Naive thymus-derived CD8-positive, alpha-beta T cell (primary cell): Measurements from ENCODE around the gene SLC25A13. TPM values are rescaled to one million over a fixed set of nuclear protein-coding genes. Genes with fewer than 3 reads are reported as not detected.

ENCODE experiments used
- ATAC-seq, 2 donors: fragments of 150-1000 bp; cut with Tn5 transposase in 1 of 2; sonication (Bioruptor Pico), chemical (Tn5 transposase) in 1 of 2; 1 replicate in 1 of 2; 2 replicates in 1 of 2; pipeline ENCODE4 v1.10.0; 2021; ENCODE audit warnings: mild to moderate bottlenecking in 2 of 2, moderate library complexity in 2 of 2
- POLR2A ChIA-PET: fragments of 350-600 bp; sonication (Branson Sonifier 250); formaldehyde crosslinking; loops from one replicate; lab custom pipeline; 2021; ENCODE audit warnings: antibody characterized with exemption; lab: Charles Lee
- DNase-seq, 10 donors: peaks; one replicate each; pipeline versions ENCODE4 v3.0.0 to v3.0.0-alpha.2; 2020 to 2022
- H3K27ac Mint-ChIP-seq, 10 donors: one replicate each; pipeline ENCODE4 v1.8.0; 2020 to 2022; ENCODE audit warnings: mild to moderate bottlenecking in 10 of 10, mixed read lengths in 10 of 10, moderate library complexity in 4 of 10, inconsistent platforms in 1 of 10
- H3K27me3 Mint-ChIP-seq, 5 donors: one replicate each; pipeline ENCODE4 v1.8.0; 2021 to 2022; ENCODE audit warnings: mixed read lengths in 5 of 5
- H3K36me3 Mint-ChIP-seq, 3 donors: one replicate each; pipeline ENCODE4 v1.8.0; 2020 to 2022; ENCODE audit warnings: mixed read lengths in 3 of 3, mild to moderate bottlenecking in 2 of 3, inconsistent platforms in 1 of 3
- H3K4me1 Mint-ChIP-seq, 4 donors: one replicate each; pipeline ENCODE4 v1.8.0; 2021 to 2022; ENCODE audit warnings: mixed read lengths in 4 of 4
- H3K4me3 Mint-ChIP-seq, 10 donors: one replicate each; pipeline ENCODE4 v1.8.0; 2020 to 2022; ENCODE audit warnings: mild to moderate bottlenecking in 10 of 10, mixed read lengths in 10 of 10, moderate library complexity in 6 of 10, inconsistent platforms in 1 of 10
- H3K9me3 Mint-ChIP-seq, 9 donors: one replicate each; pipeline ENCODE4 v1.8.0; 2020 to 2022; ENCODE audit warnings: mixed read lengths in 9 of 9, mild to moderate bottlenecking in 3 of 9, inconsistent platforms in 1 of 9, moderate library complexity in 1 of 9
- polyA plus RNA-seq, 3 donors: library from polyadenylated mRNA; unstranded; fragments of 300-500 nt; fragmentation: Illumina TruSeq; gene quantifications; one replicate each; pipeline ENCODE4 v1.2.3, GENCODE V29; 2021
- total RNA-seq, 8 experiments: library from RNA in 2 of 8; stranded (reverse) in 2 of 8; gene quantifications; one replicate each; pipeline ENCODE4 v1.2.3 and lab custom pipeline; 2021 to 2026

The SLC25A13 gene
- total and polyA plus RNA-seq, 5 experiments from 2014 or later = 3.1 to 12.1 (median 5.8) TPM

DNA sequence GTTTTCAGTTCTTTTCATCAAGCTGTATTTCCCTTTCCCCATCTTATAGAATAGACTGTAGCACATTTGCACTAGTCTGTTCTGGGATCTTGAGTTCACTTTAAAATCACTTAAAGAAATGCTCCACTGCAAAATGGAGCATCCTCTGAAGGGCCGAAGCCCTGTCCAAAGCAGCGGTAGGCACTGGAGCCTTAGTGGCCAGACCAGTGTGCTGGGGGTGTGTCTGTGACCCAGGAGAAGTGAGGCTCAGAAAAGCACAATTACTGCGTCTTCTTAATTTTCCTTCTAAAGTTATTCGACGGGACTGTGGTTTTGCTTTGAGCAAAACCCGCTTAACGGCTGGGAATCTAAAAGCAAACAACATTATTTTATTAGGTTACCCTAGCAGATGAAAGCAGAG, 205.7 kb downstream of the SLC25A13 start:
- Mint-ChIP-seq H3K36me3 (peaks cover 5 to 14% (median 9%) of the 10 kb centered on the region in 3 donors), H3K27ac (no peak overlapping the region), H3K4me1 (no peaks in the 10 kb centered on the region), H3K27me3 (peaks cover 1 to 25% (median 11%) of the 10 kb centered on the region in 5 donors), H3K9me3 (peaks cover 0 to 16% (median 0%) of the 10 kb centered on the region in 9 donors), H3K4me3 (no peak overlapping the region)
- POLR2A ChIA-PET = no interaction called here
- DNase-seq (no peak), ATAC-seq (no peak)

DNA sequence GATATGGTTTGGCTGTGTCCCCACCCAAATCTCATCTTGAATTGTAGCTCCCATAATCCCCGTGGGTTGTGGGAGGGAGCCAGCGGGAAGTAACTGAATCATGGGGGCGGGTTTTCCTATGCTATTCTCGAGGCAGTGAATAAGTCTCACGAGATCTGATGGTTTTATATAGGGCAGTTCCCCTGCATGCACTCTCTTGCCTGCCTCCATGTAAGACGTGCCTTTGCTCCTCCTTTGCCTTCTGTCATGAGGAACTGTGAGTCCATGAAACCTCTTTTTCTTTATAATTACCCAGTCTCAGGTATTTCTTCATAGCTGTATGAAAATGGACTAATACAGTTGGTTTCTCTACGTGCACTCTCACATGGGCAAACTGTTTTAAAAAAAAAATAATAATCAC, 207.7 kb downstream of the SLC25A13 start:
- H3K27ac Mint-ChIP-seq = no peak overlapping the region
- H3K4me3 Mint-ChIP-seq = no peak overlapping the region
- ATAC-seq = no peak
- H3K9me3 Mint-ChIP-seq = peaks cover 0 to 19% (median 2%) of the 10 kb centered on the region in 9 donors
- DNase-seq = no peak
- no peaks in the 10 kb centered on the region for H3K4me1 Mint-ChIP-seq
- H3K36me3 Mint-ChIP-seq = peaks cover 0 to 5% (median 3%) of the 10 kb centered on the region in 3 donors
- POLR2A ChIA-PET = no interaction called here
- peaks cover 6 to 34% (median 14%) of the 10 kb centered on the region in 5 donors for H3K27me3 Mint-ChIP-seq

DNA sequence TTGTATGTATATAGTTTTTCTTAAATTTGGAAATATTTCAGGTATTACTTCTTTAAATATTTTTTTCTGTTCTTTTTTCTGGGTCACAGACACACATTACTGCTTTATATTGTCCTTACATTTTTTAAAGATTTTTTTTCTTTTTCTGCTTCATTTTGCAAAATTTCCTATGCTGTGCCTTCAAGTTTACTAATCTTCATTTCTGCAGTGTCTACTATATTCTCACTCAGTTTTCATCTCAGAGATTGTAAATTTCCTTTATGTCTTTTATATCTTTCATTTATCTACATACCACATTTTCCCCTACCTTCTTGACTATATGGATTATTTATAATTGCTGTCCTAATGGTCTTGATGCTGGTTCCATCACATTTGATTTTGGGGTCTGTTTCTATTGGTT, 210.5 kb downstream of the SLC25A13 start:
- ATAC-seq (no peak), DNase-seq (no peak)
- POLR2A ChIA-PET = no interaction called here
- Mint-ChIP-seq H3K27me3 (peaks cover 6 to 34% (median 14%) of the 10 kb centered on the region in 5 donors), H3K4me1 (no peaks in the 10 kb centered on the region), H3K36me3 (peaks cover 0 to 5% (median 3%) of the 10 kb centered on the region in 3 donors), H3K27ac (no peak overlapping the region), H3K4me3 (no peak overlapping the region), H3K9me3 (peaks cover 0 to 19% (median 2%) of the 10 kb centered on the region in 9 donors)

DNA sequence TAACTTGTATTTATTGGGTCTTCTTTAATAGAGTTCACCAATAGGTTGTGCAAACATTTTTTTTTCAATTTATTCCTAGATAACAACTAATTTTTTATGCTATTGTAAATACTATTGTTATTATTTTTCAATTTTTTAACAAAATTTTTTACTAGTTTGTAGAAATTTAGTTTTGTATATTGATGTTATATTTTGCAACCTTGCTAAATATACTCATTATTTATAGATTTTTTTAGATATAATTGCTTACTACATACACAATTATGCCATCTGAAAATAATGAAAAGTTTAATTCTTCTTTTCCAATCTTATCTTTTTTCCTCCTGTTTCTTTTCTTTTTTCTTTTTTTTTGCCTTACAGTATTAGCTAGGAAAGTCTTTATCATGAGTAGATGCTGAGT, 216.9 kb downstream of the SLC25A13 start:
- Mint-ChIP-seq H3K4me3 (no peak overlapping the region), H3K27ac (no peak overlapping the region), H3K9me3 (peaks cover 0 to 3% (median 1%) of the 10 kb centered on the region in 9 donors), H3K27me3 (peaks cover 0 to 11% (median 5%) of the 10 kb centered on the region in 5 donors), H3K4me1 (no peaks in the 10 kb centered on the region), H3K36me3 (no peaks in the 10 kb centered on the region)
- POLR2A ChIA-PET = no interaction called here
- no peak for ATAC-seq
- DNase-seq = no peak

DNA sequence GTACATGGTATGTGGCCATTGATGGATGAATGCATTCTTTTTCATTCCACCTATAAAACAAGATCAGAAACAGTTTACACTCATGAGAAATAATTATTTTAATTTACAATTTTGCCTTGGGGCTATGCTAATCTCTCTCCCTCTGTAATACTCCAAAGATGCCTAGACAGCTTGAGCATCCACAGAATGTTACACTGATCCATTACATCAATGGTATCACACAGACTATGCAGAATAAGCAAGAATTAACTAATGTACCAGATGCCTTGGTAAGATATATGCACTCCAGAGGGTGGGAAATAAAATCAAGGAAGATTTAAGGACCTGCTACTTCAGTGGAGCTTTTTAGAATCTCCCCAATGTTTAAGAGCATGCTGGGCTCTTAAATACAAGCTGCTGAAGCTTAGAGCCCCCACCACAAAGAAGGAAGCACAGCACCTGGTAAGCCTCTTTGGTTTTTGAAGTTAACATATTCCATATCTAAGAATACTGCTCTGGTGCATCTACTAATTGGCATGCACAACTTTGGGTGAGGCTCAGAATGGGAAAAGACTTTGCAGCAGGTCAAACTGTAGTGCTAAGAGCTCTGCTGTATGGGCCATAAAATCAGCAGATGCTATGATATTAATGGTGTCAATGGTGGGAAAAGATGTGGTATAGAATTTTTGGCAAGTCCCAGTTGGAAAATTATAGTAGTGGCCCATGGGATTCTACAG, 219.6 kb downstream of the SLC25A13 start:
- no peak for ATAC-seq
- Mint-ChIP-seq H3K36me3 (peaks cover 0 to 7% (median 3%) of the 10 kb centered on the region in 3 donors), H3K4me1 (no peaks in the 10 kb centered on the region), H3K4me3 (no peak overlapping the region), H3K9me3 (peaks cover 0 to 13% (median 6%) of the 10 kb centered on the region in 9 donors), H3K27me3 (peaks cover 0 to 10% (median 7%) of the 10 kb centered on the region in 5 donors), H3K27ac (no peak overlapping the region)
- DNase-seq = no peak
- POLR2A ChIA-PET = no interaction called here

DNA sequence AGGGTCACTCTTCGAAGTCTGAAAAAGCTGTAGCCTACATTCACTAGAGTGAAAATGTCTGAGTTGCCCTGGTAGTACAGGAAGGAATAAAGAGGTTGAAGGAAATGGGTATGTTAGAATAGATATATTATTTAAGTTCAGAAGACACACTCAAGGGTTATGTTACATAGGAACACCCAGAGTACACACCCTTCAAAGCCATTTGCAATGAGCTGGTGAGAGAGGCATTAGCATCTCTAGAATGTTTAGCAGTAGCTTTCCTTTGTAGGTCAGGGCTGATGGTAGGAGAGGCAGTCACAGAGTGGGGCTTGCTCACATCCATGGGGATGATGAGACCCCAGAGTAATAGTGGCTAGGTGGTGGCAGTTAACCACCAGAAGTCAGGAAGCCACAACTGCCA, 221.2 kb downstream of the SLC25A13 start:
- no peak for DNase-seq
- Mint-ChIP-seq H3K4me1 (no peaks in the 10 kb centered on the region), H3K9me3 (peaks cover 0 to 13% (median 6%) of the 10 kb centered on the region in 9 donors), H3K4me3 (no peak overlapping the region), H3K27me3 (peaks cover 0 to 11% (median 10%) of the 10 kb centered on the region in 5 donors), H3K27ac (no peak overlapping the region), H3K36me3 (peaks cover 0 to 7% (median 3%) of the 10 kb centered on the region in 3 donors)
- no peak for ATAC-seq
- POLR2A ChIA-PET = no interaction called here

DNA sequence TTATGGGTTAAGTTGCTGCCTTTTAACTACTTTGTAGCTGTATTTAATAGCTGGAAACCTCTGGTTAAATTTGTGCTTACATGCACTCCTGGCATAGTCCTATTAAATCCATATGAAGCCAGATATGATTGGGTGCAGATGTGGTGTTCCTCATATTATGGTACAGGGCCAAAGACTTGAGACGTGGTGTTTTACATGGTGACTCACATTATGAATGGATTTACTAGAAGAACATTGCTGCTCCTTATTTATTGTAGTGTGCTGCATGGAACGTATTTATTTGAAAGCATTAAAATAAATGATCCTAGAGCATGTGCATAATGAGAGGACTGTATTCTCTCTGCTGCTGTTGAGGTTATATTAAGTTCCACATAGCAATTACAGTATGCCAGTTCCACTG, 224.1 kb downstream of the SLC25A13 start:
- no peak for DNase-seq
- no peak overlapping the region for H3K27ac Mint-ChIP-seq
- peaks cover 0 to 7% (median 3%) of the 10 kb centered on the region in 3 donors for H3K36me3 Mint-ChIP-seq
- H3K4me1 Mint-ChIP-seq = no peaks in the 10 kb centered on the region
- H3K9me3 Mint-ChIP-seq = peaks cover 0 to 13% (median 6%) of the 10 kb centered on the region in 9 donors
- peaks cover 0 to 15% (median 10%) of the 10 kb centered on the region in 5 donors for H3K27me3 Mint-ChIP-seq
- no peak for ATAC-seq
- POLR2A ChIA-PET = no interaction called here
- H3K4me3 Mint-ChIP-seq = no peak overlapping the region

DNA sequence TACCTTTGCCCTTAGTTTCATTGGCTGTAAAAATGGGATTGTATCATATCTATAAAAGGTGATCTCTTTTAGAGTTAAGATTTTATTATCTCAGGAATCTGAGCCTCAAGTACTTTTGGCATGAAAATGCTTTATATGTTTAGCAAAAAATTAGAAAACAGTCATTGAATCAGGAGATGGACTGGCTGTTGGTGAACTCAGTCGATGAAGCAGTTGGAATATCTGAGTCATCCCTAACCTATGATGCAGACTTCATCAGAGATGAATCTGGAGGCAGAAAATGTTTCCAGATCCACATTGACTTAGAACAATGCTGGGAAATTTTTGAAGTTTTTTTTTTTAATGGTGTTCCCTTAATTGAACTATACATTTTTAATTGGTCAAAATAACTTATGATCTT, 228.5 kb downstream of the SLC25A13 start:
- Mint-ChIP-seq H3K27ac (no peak overlapping the region), H3K4me3 (no peak overlapping the region), H3K4me1 (no peaks in the 10 kb centered on the region), H3K9me3 (peaks cover 0 to 4% (median 0%) of the 10 kb centered on the region in 9 donors), H3K27me3 (peaks cover 6 to 22% (median 13%) of the 10 kb centered on the region in 5 donors), H3K36me3 (peaks cover 0 to 4% (median 2%) of the 10 kb centered on the region in 3 donors)
- POLR2A ChIA-PET = no interaction called here
- no peak for ATAC-seq
- no peak for DNase-seq

DNA sequence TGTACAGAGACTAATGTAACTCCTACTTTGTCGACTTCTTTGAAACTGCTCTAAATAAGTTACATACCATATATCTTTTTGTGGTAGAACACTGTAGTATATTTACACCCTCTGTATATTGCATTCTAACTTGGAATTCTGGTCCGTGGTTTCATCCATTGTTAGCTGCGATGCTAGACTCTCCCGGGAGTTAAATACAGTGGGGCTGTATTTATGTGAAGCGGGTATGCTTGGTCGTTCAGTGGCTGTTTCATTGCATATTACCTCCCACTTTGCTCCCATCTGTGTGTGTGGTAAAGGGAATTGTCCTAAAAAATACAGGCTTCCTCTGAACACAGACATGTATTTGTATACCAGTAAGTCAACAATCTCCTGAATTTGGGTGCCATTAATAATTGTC, 231.1 kb downstream of the SLC25A13 start:
- no peaks in the 10 kb centered on the region for H3K4me1 Mint-ChIP-seq
- no peaks in the 10 kb centered on the region for H3K36me3 Mint-ChIP-seq
- no peaks in the 10 kb centered on the region for H3K9me3 Mint-ChIP-seq
- no peak for DNase-seq
- no peak for ATAC-seq
- H3K4me3 Mint-ChIP-seq = no peak overlapping the region
- POLR2A ChIA-PET = no interaction called here
- peaks cover 4 to 31% (median 12%) of the 10 kb centered on the region in 5 donors for H3K27me3 Mint-ChIP-seq
- H3K27ac Mint-ChIP-seq = peak overlapping the region in 1 of 10 donors; percentile 41

DNA sequence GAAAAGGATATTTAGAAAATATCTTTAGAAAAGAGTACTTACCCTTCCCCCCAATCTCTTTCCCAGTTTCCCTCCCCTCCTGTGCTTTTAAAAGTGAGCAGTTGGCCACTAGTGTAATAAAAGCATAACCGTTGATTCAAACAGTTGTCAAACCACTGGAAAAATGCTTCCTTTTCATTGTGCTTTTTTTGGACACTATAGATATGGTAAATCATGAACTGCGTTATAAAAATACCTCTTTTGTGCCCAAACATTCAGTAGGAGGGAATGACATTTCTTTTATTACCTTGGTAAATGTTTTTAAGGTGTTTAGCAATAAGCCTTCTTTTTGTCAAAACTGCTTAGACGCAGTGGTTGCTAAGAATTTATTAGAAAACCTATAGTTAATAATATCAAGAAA, 232.4 kb downstream of the SLC25A13 start:
- POLR2A ChIA-PET = no interaction called here
- H3K27me3 Mint-ChIP-seq = peaks cover 4 to 31% (median 12%) of the 10 kb centered on the region in 5 donors
- no peaks in the 10 kb centered on the region for H3K4me1 Mint-ChIP-seq
- H3K9me3 Mint-ChIP-seq = no peaks in the 10 kb centered on the region
- DNase-seq (no peak), ATAC-seq (no peak)
- H3K27ac Mint-ChIP-seq = no peak overlapping the region
- no peak overlapping the region for H3K4me3 Mint-ChIP-seq
- H3K36me3 Mint-ChIP-seq = no peaks in the 10 kb centered on the region

DNA sequence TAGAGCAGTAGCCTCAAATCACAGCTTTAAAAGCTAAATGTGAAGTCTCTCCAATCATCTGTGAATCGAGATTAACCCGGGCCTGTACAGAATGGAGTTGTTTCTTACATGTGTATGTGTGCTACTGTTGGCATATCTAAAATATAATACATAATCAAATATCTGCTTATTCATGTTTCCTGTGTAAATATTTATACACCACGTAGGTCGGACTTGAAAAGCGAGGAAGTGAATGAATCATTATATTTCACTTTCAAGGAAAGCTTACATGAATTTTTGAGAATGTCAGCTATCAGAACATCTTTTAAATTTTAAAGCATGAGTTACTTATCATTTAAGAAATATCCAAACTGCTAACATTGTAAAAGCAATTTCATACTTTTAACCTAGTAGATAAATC, 233.3 kb downstream of the SLC25A13 start:
- peaks cover 4 to 31% (median 12%) of the 10 kb centered on the region in 5 donors for H3K27me3 Mint-ChIP-seq
- POLR2A ChIA-PET = no interaction called here
- no peaks in the 10 kb centered on the region for H3K36me3 Mint-ChIP-seq

DNA sequence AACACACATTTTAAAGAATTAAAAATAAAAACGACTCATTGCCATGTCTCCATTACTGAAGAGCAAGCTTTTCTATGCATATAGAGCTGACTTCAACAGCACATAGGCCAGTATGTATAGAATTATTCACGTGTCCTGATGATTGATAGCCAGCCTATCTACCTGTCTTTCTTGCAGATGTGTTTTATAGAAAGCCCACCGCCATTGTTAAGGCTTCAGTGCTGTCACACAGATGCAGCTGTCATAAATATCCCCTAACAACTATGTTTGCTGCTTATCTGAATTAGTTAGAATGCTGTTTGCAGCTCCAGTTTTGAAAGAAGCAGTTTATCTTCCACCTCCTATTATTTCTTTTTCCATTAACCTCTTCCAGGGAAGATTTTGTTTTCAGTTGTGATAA, 235.9 kb downstream of the SLC25A13 start:
- ATAC-seq = no peak
- no peaks in the 10 kb centered on the region for H3K4me1 Mint-ChIP-seq

More for the DNA sequence above, 233.3 kb downstream of the SLC25A13 start:
- no peaks in the 10 kb centered on the region for H3K9me3 Mint-ChIP-seq
- no peak overlapping the region for H3K27ac Mint-ChIP-seq
- no peaks in the 10 kb centered on the region for H3K4me1 Mint-ChIP-seq
- no peak overlapping the region for H3K4me3 Mint-ChIP-seq
- DNase-seq = no peak
- ATAC-seq = no peak

DNA sequence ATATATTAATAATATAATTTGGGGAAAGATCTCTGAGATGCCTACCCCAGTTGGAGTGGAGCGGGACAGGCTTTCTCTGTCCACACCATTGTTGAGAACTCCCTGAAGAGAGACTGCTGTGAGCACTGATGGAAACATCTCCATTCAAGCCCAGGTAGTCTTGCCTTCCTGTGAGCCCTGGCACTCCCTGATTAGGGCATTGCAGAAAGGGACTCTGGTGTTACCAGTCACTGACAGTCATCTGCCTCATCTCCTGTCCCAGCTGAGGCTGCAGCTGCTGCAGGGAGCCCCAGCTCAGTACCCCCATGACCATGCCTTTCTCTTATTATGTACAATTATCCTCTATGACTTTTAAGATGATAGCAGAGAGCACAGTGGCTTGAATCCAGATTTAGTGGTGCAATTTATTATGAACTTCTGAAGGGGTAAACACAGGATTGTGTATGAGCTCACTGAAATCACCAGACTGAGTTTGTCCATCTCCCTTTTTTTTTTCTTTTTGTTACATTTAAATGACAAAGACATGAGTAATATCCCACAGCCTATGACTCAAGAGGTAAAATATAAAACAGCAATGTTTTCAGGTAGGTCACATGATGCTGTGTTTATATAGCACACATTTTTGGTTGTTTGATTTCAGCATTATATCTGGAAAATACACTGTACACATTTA, 236.9 kb downstream of the SLC25A13 start:
- Mint-ChIP-seq H3K27ac (peak overlapping the region in 1 of 10 donors; percentile 42), H3K4me3 (no peak overlapping the region)
- POLR2A ChIA-PET = no interaction called here

More for the DNA sequence above, 235.9 kb downstream of the SLC25A13 start:
- POLR2A ChIA-PET = no interaction called here
- Mint-ChIP-seq H3K36me3 (no peaks in the 10 kb centered on the region), H3K4me3 (no peak overlapping the region), H3K27me3 (peaks cover 4 to 28% (median 6%) of the 10 kb centered on the region in 5 donors), H3K9me3 (no peaks in the 10 kb centered on the region), H3K27ac (no peak overlapping the region)
- DNase-seq = no peak

More for the DNA sequence above, 236.9 kb downstream of the SLC25A13 start:
- ATAC-seq = no peak
- Mint-ChIP-seq H3K27me3 (peaks cover 1 to 25% (median 6%) of the 10 kb centered on the region in 5 donors), H3K4me1 (no peaks in the 10 kb centered on the region), H3K9me3 (no peaks in the 10 kb centered on the region), H3K36me3 (no peaks in the 10 kb centered on the region)
- DNase-seq = no peak
